ENCODE measurements around the gene COQ5.
A peak's percentile ranks its signal among the peaks of the same experiment; 100 is the strongest.

The COQ5 gene

GRCh38 chr12:120470150-120470784 lies 58.7 kb downstream of the COQ5 start:
- Histone ChIP-seq H3K27me3 (ENCODE audit: control insufficient read depth, insufficient read depth, low read length) (no peaks in the 10 kb centered on the region), H3K9ac (ENCODE audit: low read length) (peak overlapping the region; percentile 64), H3K4me3 (ENCODE audit: low read length) (peak overlapping the region; percentile 81), H3K36me3 (ENCODE audit: control insufficient read depth, insufficient read depth, low read length) (peaks cover 1% of the 10 kb centered on the region), H3K27ac (ENCODE audit: low read depth, low read length) (peak overlapping the region; percentile 92), H3K4me1 (ENCODE audit: control insufficient read depth, insufficient read depth, low read length) (peaks cover 5% of the 10 kb centered on the region)

- H3K4me3 ChIP-seq (ENCODE audit: low read length): peak within 1 kb of the TSS; percentile 81
- peak within 1 kb of the TSS; percentile 75 for H3K9ac ChIP-seq (ENCODE audit: low read length)
- H3K4me1 ChIP-seq (ENCODE audit: control insufficient read depth, insufficient read depth, low read length): peaks cover 5% of the 10 kb centered on the region
- H3K27me3 ChIP-seq (ENCODE audit: control insufficient read depth, insufficient read depth, low read length): no peaks in the 10 kb centered on the region
- H3K27ac ChIP-seq (ENCODE audit: low read depth, low read length): peak within 1 kb of the TSS; percentile 92
- peaks cover 6% of the 10 kb centered on the region for H3K36me3 ChIP-seq (ENCODE audit: control insufficient read depth, insufficient read depth, low read length)
Measured at GRCh38 chr12:120469450-120470149, 59.4 kb downstream of the COQ5 start, which contains the start of gene SRSF9. Gene SRSF9 (minus strand): TSS chr12:120469748. CDS start chr12:120469609, 139 bp downstream.

GRCh38 chr12:120468821-120469449 lies 60.0 kb downstream of the COQ5 start:
- no peaks in the 10 kb centered on the region for H3K27me3 ChIP-seq (ENCODE audit: control insufficient read depth, insufficient read depth, low read length)
- H3K4me1 ChIP-seq (ENCODE audit: control insufficient read depth, insufficient read depth, low read length): peaks cover 5% of the 10 kb centered on the region
- peak overlapping the region; percentile 92 for H3K27ac ChIP-seq (ENCODE audit: low read depth, low read length)
- H3K36me3 ChIP-seq (ENCODE audit: control insufficient read depth, insufficient read depth, low read length): peaks cover 11% of the 10 kb centered on the region
- H3K4me3 ChIP-seq (ENCODE audit: low read length): peak overlapping the region; percentile 81
- H3K9ac ChIP-seq (ENCODE audit: low read length): peak overlapping the region; percentile 75

GRCh38 chr12:120468325-120468820 lies 60.6 kb downstream of the COQ5 start:
- peaks cover 17% of the 10 kb centered on the region for H3K36me3 ChIP-seq (ENCODE audit: control insufficient read depth, insufficient read depth, low read length)
- H3K27me3 ChIP-seq (ENCODE audit: control insufficient read depth, insufficient read depth, low read length): no peaks in the 10 kb centered on the region
- H3K4me3 ChIP-seq (ENCODE audit: low read length): peak overlapping the region; percentile 81
- H3K27ac ChIP-seq (ENCODE audit: low read depth, low read length): peak overlapping the region; percentile 92
- H3K4me1 ChIP-seq (ENCODE audit: control insufficient read depth, insufficient read depth, low read length): peaks cover 5% of the 10 kb centered on the region
- peak overlapping the region; percentile 38 for H3K9ac ChIP-seq (ENCODE audit: low read length)

GRCh38 chr12:120467439-120467838 lies 61.5 kb downstream of the COQ5 start:
- peaks cover 25% of the 10 kb centered on the region for H3K36me3 ChIP-seq (ENCODE audit: control insufficient read depth, insufficient read depth, low read length)
- no peak overlapping the region for H3K9ac ChIP-seq (ENCODE audit: low read length)
- peaks cover 5% of the 10 kb centered on the region for H3K4me1 ChIP-seq (ENCODE audit: control insufficient read depth, insufficient read depth, low read length)
- H3K27ac ChIP-seq (ENCODE audit: low read depth, low read length): no peak overlapping the region
- H3K4me3 ChIP-seq (ENCODE audit: low read length): no peak overlapping the region
- H3K27me3 ChIP-seq (ENCODE audit: control insufficient read depth, insufficient read depth, low read length): no peaks in the 10 kb centered on the region

GRCh38 chr12:120466560-120467315 lies 62.2 kb downstream of the COQ5 start:
- Histone ChIP-seq H3K36me3 (ENCODE audit: control insufficient read depth, insufficient read depth, low read length) (peaks cover 27% of the 10 kb centered on the region), H3K4me1 (ENCODE audit: control insufficient read depth, insufficient read depth, low read length) (peaks cover 5% of the 10 kb centered on the region), H3K4me3 (ENCODE audit: low read length) (no peak overlapping the region), H3K9ac (ENCODE audit: low read length) (no peak overlapping the region), H3K27me3 (ENCODE audit: control insufficient read depth, insufficient read depth, low read length) (no peaks in the 10 kb centered on the region), H3K27ac (ENCODE audit: low read depth, low read length) (no peak overlapping the region)

- Histone ChIP-seq H3K27ac (ENCODE audit: low read depth, low read length) (no peak overlapping the region), H3K4me3 (ENCODE audit: low read length) (no peak overlapping the region), H3K9ac (ENCODE audit: low read length) (no peak overlapping the region), H3K4me1 (ENCODE audit: control insufficient read depth, insufficient read depth, low read length) (peaks cover 5% of the 10 kb centered on the region), H3K36me3 (ENCODE audit: control insufficient read depth, insufficient read depth, low read length) (peaks cover 31% of the 10 kb centered on the region), H3K27me3 (ENCODE audit: control insufficient read depth, insufficient read depth, low read length) (no peaks in the 10 kb centered on the region)
Measured at GRCh38 chr12:120465756-120466155, 63.2 kb downstream of the COQ5 start.

GRCh38 chr12:120463712-120464111 lies 65.2 kb downstream of the COQ5 start:
- H3K36me3 ChIP-seq (ENCODE audit: control insufficient read depth, insufficient read depth, low read length): peaks cover 40% of the 10 kb centered on the region
- H3K9ac ChIP-seq (ENCODE audit: low read length): no peak overlapping the region
- no peaks in the 10 kb centered on the region for H3K27me3 ChIP-seq (ENCODE audit: control insufficient read depth, insufficient read depth, low read length)
- H3K4me3 ChIP-seq (ENCODE audit: low read length): no peak overlapping the region
- H3K27ac ChIP-seq (ENCODE audit: low read depth, low read length): no peak overlapping the region
- H3K4me1 ChIP-seq (ENCODE audit: control insufficient read depth, insufficient read depth, low read length): peaks cover 5% of the 10 kb centered on the region

- Histone ChIP-seq H3K4me1 (ENCODE audit: control insufficient read depth, insufficient read depth, low read length) (no peaks in the 10 kb centered on the region), H3K27me3 (ENCODE audit: control insufficient read depth, insufficient read depth, low read length) (no peaks in the 10 kb centered on the region), H3K9ac (ENCODE audit: low read length) (no peak overlapping the region), H3K36me3 (ENCODE audit: control insufficient read depth, insufficient read depth, low read length) (peaks cover 46% of the 10 kb centered on the region), H3K27ac (ENCODE audit: low read depth, low read length) (no peak overlapping the region), H3K4me3 (ENCODE audit: low read length) (no peak overlapping the region)
Measured at GRCh38 chr12:120462099-120462640, 66.8 kb downstream of the COQ5 start.

- H3K4me3 ChIP-seq (ENCODE audit: low read length): no peak overlapping the region
- no peak overlapping the region for H3K9ac ChIP-seq (ENCODE audit: low read length)
- H3K27ac ChIP-seq (ENCODE audit: low read depth, low read length): no peak overlapping the region
- H3K4me1 ChIP-seq (ENCODE audit: control insufficient read depth, insufficient read depth, low read length): no peaks in the 10 kb centered on the region
- H3K27me3 ChIP-seq (ENCODE audit: control insufficient read depth, insufficient read depth, low read length): no peaks in the 10 kb centered on the region
- peaks cover 51% of the 10 kb centered on the region for H3K36me3 ChIP-seq (ENCODE audit: control insufficient read depth, insufficient read depth, low read length)
Measured at GRCh38 chr12:120460157-120460556, 68.8 kb downstream of the COQ5 start.

- Histone ChIP-seq H3K4me3 (ENCODE audit: low read length) (no peak overlapping the region), H3K36me3 (ENCODE audit: control insufficient read depth, insufficient read depth, low read length) (peaks cover 28% of the 10 kb centered on the region), H3K27ac (ENCODE audit: low read depth, low read length) (no peak overlapping the region)
Measured at GRCh38 chr12:120457133-120457532, 71.8 kb downstream of the COQ5 start.

GRCh38 chr12:120455302-120455701 lies 73.7 kb downstream of the COQ5 start:
- Histone ChIP-seq H3K4me1 (ENCODE audit: control insufficient read depth, insufficient read depth, low read length) (no peaks in the 10 kb centered on the region), H3K27me3 (ENCODE audit: control insufficient read depth, insufficient read depth, low read length) (no peaks in the 10 kb centered on the region), H3K9ac (ENCODE audit: low read length) (no peak overlapping the region), H3K36me3 (ENCODE audit: control insufficient read depth, insufficient read depth, low read length) (peaks cover 24% of the 10 kb centered on the region), H3K4me3 (ENCODE audit: low read length) (no peak overlapping the region), H3K27ac (ENCODE audit: low read depth, low read length) (no peak overlapping the region)

More at GRCh38 chr12:120457133-120457532, 71.8 kb downstream of the COQ5 start:
- Histone ChIP-seq H3K27me3 (ENCODE audit: control insufficient read depth, insufficient read depth, low read length) (no peaks in the 10 kb centered on the region), H3K9ac (ENCODE audit: low read length) (no peak overlapping the region), H3K4me1 (ENCODE audit: control insufficient read depth, insufficient read depth, low read length) (no peaks in the 10 kb centered on the region)
